HG03280 (cell line): Measurements from ENCODE around the gene ATPAF1.
"Not testable (repeated sequence)": the region's sequence is repeated elsewhere in the genome, so short reads cannot be mapped to it uniquely, and the experiment has no call there.

ENCODE experiments used
- ATAC-seq: cut with Tn5 transposase; IDR thresholded peaks from one replicate; pipeline ENCODE4 v1.9.1; 2021; ENCODE audit warnings: mild to moderate bottlenecking, moderate library complexity; ENCODE audit not compliant: unreplicated experiment

Gene ATPAF1

GRCh38 chr1:46651152-46651551 is 17.0 kb downstream of the ATPAF1 start:
- not testable (repeated sequence) for ATAC-seq

- no peak for ATAC-seq
Observed at GRCh38 chr1:46650491-46650890, 17.7 kb downstream of the ATPAF1 start.

GRCh38 chr1:46649764-46650163 is 18.4 kb downstream of the ATPAF1 start:
- no peak for ATAC-seq

- no peak for ATAC-seq
Observed at GRCh38 chr1:46647611-46648010, 20.6 kb downstream of the ATPAF1 start.

GRCh38 chr1:46646844-46647243 is 21.3 kb downstream of the ATPAF1 start:
- no peak for ATAC-seq

- ATAC-seq: no peak
Observed at GRCh38 chr1:46646331-46646730, 21.8 kb downstream of the ATPAF1 start.

- ATAC-seq: no peak
Observed at GRCh38 chr1:46645815-46646214, 22.3 kb downstream of the ATPAF1 start.

GRCh38 chr1:46643368-46643775 is 24.8 kb downstream of the ATPAF1 start:
- ATAC-seq: no peak

GRCh38 chr1:46642115-46642680 is 26.0 kb downstream of the ATPAF1 start:
- ATAC-seq: no peak

GRCh38 chr1:46639547-46639946 is 28.6 kb downstream of the ATPAF1 start:
- ATAC-seq: no peak

- no peak for ATAC-seq
Observed at GRCh38 chr1:46638921-46639320, 29.2 kb downstream of the ATPAF1 start.

GRCh38 chr1:46637444-46638083 is 30.6 kb downstream of the ATPAF1 start:
- ATAC-seq: no peak

GRCh38 chr1:46635205-46635604 is 33.0 kb downstream of the ATPAF1 start:
- ATAC-seq: no peak

- no peak for ATAC-seq
Observed at GRCh38 chr1:46630719-46631118, 37.4 kb downstream of the ATPAF1 start.

GRCh38 chr1:46623743-46624644 is 44.2 kb downstream of the ATPAF1 start:
- ATAC-seq: no peak

- ATAC-seq: no peak
Observed at GRCh38 chr1:46622344-46622743, 45.8 kb downstream of the ATPAF1 start.

GRCh38 chr1:46621930-46622329 is 46.2 kb downstream of the ATPAF1 start:
- no peak for ATAC-seq

- ATAC-seq: no peak
Observed at GRCh38 chr1:46619656-46620258, 48.4 kb downstream of the ATPAF1 start.

GRCh38 chr1:46618754-46619415 is 49.3 kb downstream of the ATPAF1 start:
- no peak for ATAC-seq

GRCh38 chr1:46617833-46618232 is 50.3 kb downstream of the ATPAF1 start:
- ATAC-seq: no peak
